ENCODE results near the gene LIPK. TPM values are rescaled to one million over a fixed set of nuclear protein-coding genes. Genes with fewer than 3 reads are reported as not detected.
"Not testable (repeated sequence)": the region's sequence is repeated elsewhere in the genome, so short reads cannot be mapped to it uniquely, and the experiment has no call there.

The LIPK gene
- total and polyA plus RNA-seq, 2 of the 8 experiments (the other 6 are each of a cell fraction or from before 2014, with no cell fraction given), result not detected

DNA sequence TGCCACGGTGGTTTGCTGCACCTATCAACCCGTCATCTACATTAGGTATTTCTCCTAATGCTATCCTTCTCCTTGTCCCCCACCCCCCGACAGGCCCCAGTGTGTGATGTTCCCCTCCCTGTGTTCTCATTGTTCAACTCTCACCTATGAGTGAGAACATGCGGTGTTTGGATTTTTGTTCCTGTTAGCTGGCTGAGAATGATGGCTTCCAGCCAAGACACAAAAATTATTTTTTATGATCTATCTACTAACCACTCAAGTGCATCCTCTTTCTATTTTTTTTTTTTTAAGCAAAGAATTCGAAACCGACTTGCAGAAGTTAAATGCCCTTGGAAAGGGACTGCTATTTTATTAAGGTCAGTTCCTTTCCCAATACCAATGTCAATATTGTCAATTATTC is 3.3 kb downstream of the LIPK start:
- POLR2A ChIA-PET (ENCODE audit: partially characterized antibody); H4K91ac ChIP-seq (replicated peaks; ENCODE audit: insufficient read length, low read length); H4K8ac ChIP-seq (ENCODE audit: extremely low read depth, insufficient read depth, low read length); H3K4ac ChIP-seq (replicated peaks; ENCODE audit: insufficient read length, low read depth, low read length); DNase-seq (ENCODE audit: low read depth in 1 of 2, low spot score in 2 of 2); H3K23me2 ChIP-seq (ENCODE audit: low read depth, low read length); H3K4me1 ChIP-seq (replicated peaks in 1 of 4; ENCODE audit: control insufficient read depth in 3 of 4, insufficient read depth in 4 of 4, low read length in 3 of 4); H3K79me1 ChIP-seq (ENCODE audit: low read depth, low read length); H3K27ac ChIP-seq (ENCODE audit: low read depth, low read length); H3K79me2 ChIP-seq (ENCODE audit: control insufficient read depth in 1 of 2, insufficient read depth in 2 of 2, low read length in 2 of 2); H2BK5ac ChIP-seq (ENCODE audit: low read depth, low read length); H2BK120ac ChIP-seq (replicated peaks; ENCODE audit: low read depth, low read length); H3K14ac ChIP-seq (ENCODE audit: insufficient read length); H2AK5ac ChIP-seq (ENCODE audit: low read depth, low read length); H3K36me3 ChIP-seq (ENCODE audit: control insufficient read depth in 2 of 4, insufficient read depth in 4 of 4, low read length in 3 of 4); FAIRE-seq; H2AFZ ChIP-seq (ENCODE audit: low read length); H3K18ac ChIP-seq (ENCODE audit: extremely low read depth, low read length); H4K20me1 ChIP-seq (replicated peaks in 1 of 2; ENCODE audit: control insufficient read depth in 1 of 2, insufficient read depth in 2 of 2, low read length in 2 of 2); H4K5ac ChIP-seq (ENCODE audit: insufficient read length, low read depth, low read length); H3K4me3 ChIP-seq (ENCODE audit: extremely low read depth in 1 of 4, insufficient read depth in 2 of 4, low read depth in 3 of 4, low read length in 4 of 4); H3K9me3 ChIP-seq (ENCODE audit: insufficient read depth in 2 of 2, low read depth in 1 of 2, low read length in 1 of 2); H3K56ac ChIP-seq (replicated peaks; ENCODE audit: insufficient read length, low read depth, low read length); H2BK15ac ChIP-seq (ENCODE audit: low read length); H2BK12ac ChIP-seq (ENCODE audit: low read depth, low read length); H2BK20ac ChIP-seq (ENCODE audit: low read length); H3K9ac ChIP-seq (replicated peaks in 1 of 4; ENCODE audit: extremely low read depth in 1 of 4, low read depth in 3 of 4, low read length in 3 of 4); CTCF ChIA-PET (ENCODE audit: partially characterized antibody); H3K23ac ChIP-seq (ENCODE audit: insufficient read length): not testable (repeated sequence)
- peaks cover 13 to 28% (median 24%) of the 10 kb centered on the region in 4 experiments; a peak in 6 of 7 replicates for H3K27me3 ChIP-seq (replicated peaks in 1 of 4; ENCODE audit: control insufficient read depth in 3 of 4, extremely low read depth in 1 of 4, insufficient read depth in 3 of 4, low read length in 3 of 4)
- peak overlapping the region in 1 of 2 experiments; percentile 26; a peak in 1 of 4 replicates for H3K4me2 ChIP-seq (ENCODE audit: insufficient read depth in 1 of 2, low read depth in 2 of 2, low read length in 2 of 2)
- WGBS, 2 experiments (ENCODE audit: extremely low coverage in 1 of 2, insufficient coverage in 1 of 2, insufficient read length in 1 of 2, insufficient replicate concordance in 2 of 2, low coverage in 1 of 2, low lambda C conversion rate in 2 of 2, missing lambda C conversion rate in 1 of 2), result 50% methylated on average over 6 of the region's 6 CpGs; no CpG with 5 or more reads in 1 of the 2 experiments

Measured in H1 (cell line).